Ishikawa (cell line): Measurements from ENCODE around the gene MYO7B.

ENCODE experiments used
- CREB1 ChIP-seq: IDR thresholded peaks from 2 replicates; pipeline ENCODE4 v1.6.1; 2012; ENCODE audit warnings: low read depth
- MAX ChIP-seq: IDR thresholded peaks from 2 replicates; pipeline ENCODE4 v1.6.1; 2012
- NFIC ChIP-seq: IDR thresholded peaks from 2 replicates; pipeline ENCODE4 v1.6.1; 2012
- YY1 ChIP-seq: IDR thresholded peaks from 2 replicates; pipeline ENCODE4 v1.6.1; 2012; ENCODE audit warnings: low read depth
- ZBTB7A ChIP-seq: IDR thresholded peaks from 2 replicates; pipeline ENCODE4 v1.6.1; 2012; ENCODE audit warnings: low read depth

- TF ChIP-seq MAX (no peak), CREB1 (no peak), NFIC (no peak), ZBTB7A (no peak), YY1 (no peak)
These were observed 32.0 kb upstream of the MYO7B start for GRCh38 chr2:127503491-127503890.
